ENCODE data around the gene APOC4.

Gene APOC4

DNA sequence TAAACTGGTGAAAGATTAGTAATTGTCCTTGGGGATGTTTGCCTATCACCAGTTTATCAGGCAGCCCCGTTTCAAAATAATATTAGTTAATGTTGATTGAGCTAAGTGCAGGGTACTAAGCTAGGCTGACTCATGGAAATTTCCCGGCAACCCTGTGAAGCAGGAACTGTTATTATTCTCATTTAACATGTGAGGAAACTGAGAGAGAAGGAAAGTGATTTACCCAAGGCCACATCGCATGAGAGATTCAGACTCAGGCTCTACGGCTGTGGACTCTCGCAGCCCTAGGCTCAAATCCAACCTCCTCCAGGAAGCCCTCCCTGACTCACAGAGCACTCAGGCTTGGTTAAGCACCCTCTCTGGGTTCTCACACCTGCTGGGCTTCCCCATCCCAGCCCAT, 32.8 kb downstream of the APOC4 start:
- no peak overlapping the region for H3K4me3 ChIP-seq (ENCODE audit: low read length)
- H3K36me3 ChIP-seq (ENCODE audit: control insufficient read depth, low read length): peaks cover 60% of the 10 kb centered on the region
- H3K27ac ChIP-seq (ENCODE audit: low read depth, low read length): no peak overlapping the region
- H4K20me1 ChIP-seq (ENCODE audit: control insufficient read depth, insufficient read depth, low read depth, low read length): no peaks in the 10 kb centered on the region
- no peak overlapping the region for H3K4me2 ChIP-seq (ENCODE audit: low read length)
- peaks cover 6% of the 10 kb centered on the region; the same call in 1 of the 2 replicates for H3K79me2 ChIP-seq (ENCODE audit: control insufficient read depth, low read length)
- H3K9me3 ChIP-seq (ENCODE audit: control insufficient read depth, insufficient read depth, low read length): no peaks in the 10 kb centered on the region
- H3K9me2 ChIP-seq (replicated peaks; ENCODE audit: control insufficient read depth, low read length): no peaks in the 10 kb centered on the region
- TF ChIP-seq, protein P1, sequence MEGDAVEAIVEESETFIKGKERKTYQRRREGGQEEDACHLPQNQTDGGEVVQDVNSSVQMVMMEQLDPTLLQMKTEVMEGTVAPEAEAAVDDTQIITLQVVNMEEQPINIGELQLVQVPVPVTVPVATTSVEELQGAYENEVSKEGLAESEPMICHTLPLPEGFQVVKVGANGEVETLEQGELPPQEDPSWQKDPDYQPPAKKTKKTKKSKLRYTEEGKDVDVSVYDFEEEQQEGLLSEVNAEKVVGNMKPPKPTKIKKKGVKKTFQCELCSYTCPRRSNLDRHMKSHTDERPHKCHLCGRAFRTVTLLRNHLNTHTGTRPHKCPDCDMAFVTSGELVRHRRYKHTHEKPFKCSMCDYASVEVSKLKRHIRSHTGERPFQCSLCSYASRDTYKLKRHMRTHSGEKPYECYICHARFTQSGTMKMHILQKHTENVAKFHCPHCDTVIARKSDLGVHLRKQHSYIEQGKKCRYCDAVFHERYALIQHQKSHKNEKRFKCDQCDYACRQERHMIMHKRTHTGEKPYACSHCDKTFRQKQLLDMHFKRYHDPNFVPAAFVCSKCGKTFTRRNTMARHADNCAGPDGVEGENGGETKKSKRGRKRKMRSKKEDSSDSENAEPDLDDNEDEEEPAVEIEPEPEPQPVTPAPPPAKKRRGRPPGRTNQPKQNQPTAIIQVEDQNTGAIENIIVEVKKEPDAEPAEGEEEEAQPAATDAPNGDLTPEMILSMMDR (IDR thresholded peaks at IDR 0.05; ENCODE audit: low read depth, low read length, poor library complexity, severe bottlenecking): no peak
- no peak for TF ChIP-seq EZH2phosphoT487 (IDR thresholded peaks at IDR 0.05; ENCODE audit: borderline replicate concordance, low read length)
- H3K27me3 ChIP-seq (ENCODE audit: control insufficient read depth, low read length): no peaks in the 10 kb centered on the region
- no peaks in the 10 kb centered on the region for H3K4me1 ChIP-seq (ENCODE audit: control insufficient read depth, low read length)
- no peaks in the 10 kb centered on the region for H3F3A ChIP-seq (ENCODE audit: control insufficient read depth, insufficient read depth)

DNA sequence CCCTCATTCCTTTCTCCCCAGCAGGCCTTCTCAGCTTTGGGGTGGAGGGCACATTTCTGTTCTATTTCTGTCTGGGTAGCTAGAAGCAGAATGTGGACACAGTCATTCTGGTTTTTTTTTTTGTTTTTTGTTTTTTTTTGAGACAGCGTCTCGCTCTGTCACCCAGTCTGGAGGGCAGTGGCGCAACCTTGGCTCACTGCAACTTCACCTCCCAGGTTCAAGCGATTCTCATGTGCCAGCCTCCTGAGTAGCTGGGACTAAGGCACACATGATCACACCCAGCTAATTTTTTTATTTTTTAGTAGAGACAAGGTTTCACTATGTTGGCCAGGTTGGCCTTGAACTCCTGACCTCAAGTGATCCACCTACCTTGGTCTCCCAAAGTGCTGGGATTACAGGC, 33.4 kb downstream of the APOC4 start:
- Histone ChIP-seq H3K9me3 (ENCODE audit: control insufficient read depth, insufficient read depth, low read length) (no peaks in the 10 kb centered on the region), H3K79me2 (ENCODE audit: control insufficient read depth, low read length) (0 out of 2 replicates have a peak, but pooled peaks cover 1% of the 10 kb centered on the region), H3K4me1 (ENCODE audit: control insufficient read depth, low read length) (no peaks in the 10 kb centered on the region), H4K20me1 (ENCODE audit: control insufficient read depth, insufficient read depth, low read depth, low read length) (no peaks in the 10 kb centered on the region), H3K4me2 (ENCODE audit: low read length) (no peak overlapping the region), H3K27ac (ENCODE audit: low read depth, low read length) (no peak overlapping the region), H3K27me3 (ENCODE audit: control insufficient read depth, low read length) (no peaks in the 10 kb centered on the region), H3K4me3 (ENCODE audit: low read length) (no peak overlapping the region), H3K36me3 (ENCODE audit: control insufficient read depth, low read length) (peaks cover 63% of the 10 kb centered on the region), H3F3A (ENCODE audit: control insufficient read depth, insufficient read depth) (no peaks in the 10 kb centered on the region), H3K9me2 (replicated peaks; ENCODE audit: control insufficient read depth, low read length) (no peaks in the 10 kb centered on the region)
- TF ChIP-seq, protein P1 (IDR thresholded peaks at IDR 0.05; ENCODE audit: low read depth, low read length, poor library complexity, severe bottlenecking): no peak
- TF ChIP-seq EZH2phosphoT487 (IDR thresholded peaks at IDR 0.05; ENCODE audit: borderline replicate concordance, low read length): no peak

DNA sequence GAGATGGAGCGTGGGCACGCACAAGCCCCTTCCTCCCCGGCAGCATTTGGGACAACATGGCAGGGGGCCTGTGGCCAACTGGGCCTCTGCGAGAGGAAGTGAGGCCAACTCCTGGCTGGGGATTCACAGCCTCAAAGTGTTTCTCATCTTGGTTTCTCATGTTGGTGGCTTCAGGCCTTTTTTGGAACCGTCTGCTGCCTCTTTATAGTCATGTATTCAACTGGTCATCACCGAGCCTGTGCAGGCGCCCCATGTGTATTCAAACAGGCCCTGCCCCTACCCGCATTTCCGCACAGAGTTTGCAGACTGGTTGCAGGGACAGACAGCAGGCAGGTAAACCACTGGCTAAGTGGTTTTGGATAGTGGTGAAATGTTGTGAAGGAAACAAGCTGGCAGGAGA, 42.0 kb downstream of the APOC4 start:
- Histone ChIP-seq H3K9me3 (ENCODE audit: control insufficient read depth, insufficient read depth, low read length) (no peaks in the 10 kb centered on the region), H3K4me2 (ENCODE audit: low read length) (no peak overlapping the region), H3F3A (ENCODE audit: control insufficient read depth, insufficient read depth) (no peaks in the 10 kb centered on the region; the same call in 1 of the 2 replicates), H3K9me2 (replicated peaks; ENCODE audit: control insufficient read depth, low read length) (no peaks in the 10 kb centered on the region), H3K27me3 (ENCODE audit: control insufficient read depth, low read length) (no peaks in the 10 kb centered on the region), H3K36me3 (ENCODE audit: control insufficient read depth, low read length) (peaks cover 58% of the 10 kb centered on the region), H3K4me1 (ENCODE audit: control insufficient read depth, low read length) (peaks cover 5% of the 10 kb centered on the region), H3K27ac (ENCODE audit: low read depth, low read length) (no peak overlapping the region), H3K4me3 (ENCODE audit: low read length) (no peak overlapping the region), H4K20me1 (ENCODE audit: control insufficient read depth, insufficient read depth, low read depth, low read length) (no peaks in the 10 kb centered on the region), H3K79me2 (ENCODE audit: control insufficient read depth, low read length) (no peaks in the 10 kb centered on the region)
- no peak for TF ChIP-seq EZH2phosphoT487 (IDR thresholded peaks at IDR 0.05; ENCODE audit: borderline replicate concordance, low read length)
- TF ChIP-seq, protein P1 (IDR thresholded peaks at IDR 0.05; ENCODE audit: low read depth, low read length, poor library complexity, severe bottlenecking): no peak
